HepG2 (cell line): ENCODE data around the gene HMGB2. TPM values are rescaled to one million over a fixed set of nuclear protein-coding genes. Genes with fewer than 3 reads are reported as not detected.

Experiments
- ATAC-seq: fragments of 200-7000 bp; cut with Tn5 transposase; 3 replicates; pipeline ENCODE4 v1.9.1; 2020; ENCODE audit warnings: mild to moderate bottlenecking, moderate library complexity
- BruUV-seq: library from RNA; stranded (reverse); fragments of 400-500 nt; replicated peaks from 2 replicates; lab custom pipeline; 2021; lab: Mats Ljungman, UMichigan
- CTCF ChIA-PET: fragments of 300-600 bp; formaldehyde crosslinking; extraction: SDS; loops from one replicate; lab custom pipeline; 2021; ENCODE audit warnings: low total read pairs, inconsistent platforms, low intra/inter-chr PET ratio; lab: Yijun Ruan, JAX
- POLR2A ChIA-PET: fragments of 350-600 bp; sonication (Branson Sonifier 250); formaldehyde crosslinking; loops from one replicate; lab custom pipeline; 2020; ENCODE audit warnings: antibody characterized with exemption, inconsistent platforms; lab: Yijun Ruan, JAX
- DNase-seq: peaks from one replicate; pipeline ENCODE4 v3.0.0-alpha.2; 2015; ENCODE audit warnings: low spot score
- FAIRE-seq: peaks from 3 replicates; lab custom pipeline; 2011; peaks lifted over from hg19 to GRCh38; lab: Jason Lieb, UNC
- H2AFZ ChIP-seq: one replicate; pipeline ENCODE4 v1.6.1; 2011; ENCODE audit warnings: low read length, inconsistent platforms
- H3K27ac ChIP-seq: fragments of 300-600 bp; 3 replicates; pipeline ENCODE4 v1.8.0; 2011; ENCODE audit warnings: mixed run types, mild to moderate bottlenecking, mixed read lengths, low read length, inconsistent platforms; ENCODE audit not compliant: insufficient read depth; ENCODE audit errors: extremely low read length
- H3K27me3 ChIP-seq, 2 experiments: fragments of 200-600 bp in 1 of 2; 2 replicates in 1 of 2; 3 replicates in 1 of 2; pipeline versions ENCODE4 v1.6.0 to v1.8.0; 2011; ENCODE audit warnings: low read length in 2 of 2, mild to moderate bottlenecking in 2 of 2, moderate library complexity in 2 of 2, inconsistent platforms in 1 of 2; ENCODE audit not compliant: insufficient read depth in 2 of 2, control insufficient read depth in 1 of 2
- H3K36me3 ChIP-seq, 2 experiments: fragments of 200-600 bp in 1 of 2; replicated peaks in 1 of 2; 2 replicates in 1 of 2; 3 replicates in 1 of 2; pipeline versions ENCODE4 v1.5.1 to v1.8.0; 2011; ENCODE audit warnings: low read length in 2 of 2, inconsistent platforms in 1 of 2; ENCODE audit not compliant: insufficient read depth in 2 of 2, control insufficient read depth in 1 of 2
- H3K4me1 ChIP-seq: 2 replicates; pipeline ENCODE4 v1.5.1; 2012; ENCODE audit warnings: low read length, inconsistent platforms; ENCODE audit not compliant: insufficient read depth
- H3K4me2 ChIP-seq: 2 replicates; pipeline ENCODE4 v1.6.0; 2011; ENCODE audit warnings: low read depth, low read length, inconsistent platforms
- H3K4me3 ChIP-seq, 3 experiments: fragments of 200-600 bp in 1 of 3; sonication (generic), shearing (Covaris generic) in 1 of 3; replicated peaks in 1 of 3; 2 replicates each; pipeline ENCODE4 v1.5.1; 2011 to 2016; ENCODE audit warnings: low read length in 3 of 3, inconsistent platforms in 2 of 3, low read depth in 2 of 3, mild to moderate bottlenecking in 2 of 3, control low read depth in 1 of 3, mixed read lengths in 1 of 3; ENCODE audit not compliant: insufficient read depth in 1 of 3
- H3K79me2 ChIP-seq: one replicate; pipeline ENCODE4 v1.6.1; 2011; ENCODE audit warnings: low read length, inconsistent platforms; ENCODE audit not compliant: insufficient read depth
- H3K9ac ChIP-seq: 2 replicates; pipeline ENCODE4 v1.6.0; 2011; ENCODE audit warnings: mild to moderate bottlenecking, low read depth, low read length, inconsistent platforms; ENCODE audit not compliant: insufficient read depth
- H3K9me3 ChIP-seq: 2 replicates; pipeline ENCODE4 v1.5.1; 2012; ENCODE audit warnings: mild to moderate bottlenecking, low read length
- H4K20me1 ChIP-seq: 2 replicates; pipeline ENCODE4 v1.6.0; 2011; ENCODE audit warnings: inconsistent platforms, mild to moderate bottlenecking, low read length, moderate library complexity; ENCODE audit not compliant: insufficient read depth
- BCL6 ChIP-seq: IDR thresholded peaks from 2 replicates; pipeline ENCODE4 v1.6.1; 2016; ENCODE audit warnings: missing genetic modification reagents, missing compliant biosample characterization
- CEBPB ChIP-seq: IDR thresholded peaks from 2 replicates; pipeline ENCODE4 v1.6.1; 2011; ENCODE audit warnings: low read depth, low read length, improper control_type of control experiment, borderline replicate concordance
- HMG20B ChIP-seq: conservative IDR thresholded peaks from 2 replicates; pipeline ENCODE4 v1.6.1; 2016; ENCODE audit warnings: missing genetic modification reagents, missing compliant biosample characterization
- MAFK ChIP-seq, 2 experiments: IDR thresholded peaks in 1 of 2; conservative IDR thresholded peaks in 1 of 2; 2 replicates each; pipeline ENCODE4 v1.6.1; 2011; ENCODE audit warnings: improper control_type of control experiment in 2 of 2, low read length in 2 of 2
- ZFP82 ChIP-seq: sonication (generic); formaldehyde crosslinking; IDR thresholded peaks from 2 replicates; pipeline ENCODE4 v1.5.1; 2020; ENCODE audit warnings: mild to moderate bottlenecking, missing genetic modification reagents, borderline replicate concordance
- ZNF282 ChIP-seq: fragments of 450-650 bp; IDR thresholded peaks from 2 replicates; pipeline ENCODE4 v1.6.1; 2018; ENCODE audit not compliant: partially characterized antibody
- ZNF468 ChIP-seq: sonication (generic); formaldehyde crosslinking; IDR thresholded peaks from 2 replicates; pipeline ENCODE4 v1.8.0; 2022; ENCODE audit warnings: mild to moderate bottlenecking, moderate library complexity, missing genetic modification reagents
- WGBS: methylation state at CpG from one replicate; pipeline ENCODE4 v1.1.6; 2017; ENCODE audit warnings: low lambda C conversion rate; 5-methylcytosine and 5-hydroxymethylcytosine counted together
- in situ Hi-C: cut with HindIII; loops from 2 replicates; pipeline ENCODE4 v1.10.0; 2017; ENCODE audit warnings: low pct_unique_long_range_greater_than_20kb; ENCODE audit not compliant: extremely low pct_ligation_motif_present
- intact Hi-C: fragments of 100-400 bp; cut with micrococcal nuclease; formaldehyde crosslinking; loops from one replicate; pipeline ENCODE4 v1.10.0; 2022; ENCODE audit not compliant: unreplicated experiment
- polyA plus RNA-seq, 8 experiments: library from polyadenylated mRNA; depleted of rRNA in 3 of 8; stranded (reverse) in 7 of 8; unstranded in 1 of 8; fragments of >200 nt; fragmentation: Illumina TruSeq in 4 of 8; extraction: Trizol in 4 of 8; gene quantifications; 2 replicates each; pipeline versions ENCODE4 v1.2.1 to v1.2.3, GENCODE V29; 2011 to 2016; ENCODE audit warnings: low read depth in 4 of 8, missing spikeins in 1 of 8, mixed read lengths in 1 of 8; ENCODE audit not compliant: insufficient read depth in 1 of 8
- total RNA-seq, 5 experiments: library from RNA; depleted of rRNA; stranded (reverse); fragments of >200 nt; fragmentation: Illumina TruSeq; extraction: Trizol; gene quantifications; 2 replicates each; pipeline ENCODE4 v1.2.3, GENCODE V29; 2016; ENCODE audit warnings: low read depth in 1 of 5

The HMGB2 gene
- total and polyA plus RNA-seq, 2 of the 13 experiments (the other 11 are each of a cell fraction or from before 2014, with no cell fraction given) = 90.5 to 332 TPM

DNA sequence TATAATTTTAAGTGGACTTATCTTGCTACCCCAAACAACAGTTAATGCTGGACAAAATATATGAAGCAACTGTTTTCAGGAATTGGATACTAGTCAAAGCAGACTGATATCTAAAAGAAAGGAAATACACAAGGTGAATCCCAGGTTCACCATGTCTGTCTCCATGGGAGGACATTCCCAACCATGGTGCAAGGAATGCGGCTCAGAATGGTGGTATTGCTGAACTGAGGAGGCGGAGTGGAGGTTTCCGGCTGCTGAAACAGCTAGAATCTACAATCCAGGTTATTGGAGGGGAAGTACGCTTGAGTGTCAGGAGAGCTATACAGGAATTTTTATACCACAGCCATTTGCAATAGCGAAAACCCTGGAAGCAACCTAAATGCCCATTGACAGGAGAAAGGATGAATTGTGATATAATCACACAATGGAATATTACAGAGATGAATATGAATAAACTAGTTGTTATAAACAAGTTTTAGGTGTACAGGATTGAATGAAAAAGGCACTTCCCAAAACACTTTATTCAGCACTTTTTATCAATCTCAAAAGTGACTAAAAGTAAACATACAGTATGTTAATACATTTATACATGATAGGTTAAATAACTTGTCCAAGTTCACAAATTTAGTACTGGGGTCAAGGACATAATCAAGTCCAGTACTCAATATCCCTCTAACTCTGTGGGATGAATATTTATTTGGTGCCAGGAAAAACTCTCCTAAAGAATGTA, 9.0 kb downstream of the HMGB2 start:
- intact Hi-C loops (no loop called here), in situ Hi-C loops (no loop called here)
- ATAC-seq (no peak), FAIRE-seq (no peak), DNase-seq (no peak)
- Histone ChIP-seq H2AFZ (no peak overlapping the region), H3K9me3 (no peaks in the 10 kb centered on the region), H3K79me2 (no peaks in the 10 kb centered on the region), H4K20me1 (no peaks in the 10 kb centered on the region), H3K27me3 (no peaks in the 10 kb centered on the region), H3K27ac (no peak overlapping the region), H3K9ac (no peak overlapping the region), H3K4me2 (no peak overlapping the region), H3K4me1 (no peaks in the 10 kb centered on the region), H3K4me3 (no peak overlapping the region), H3K36me3 (peaks cover 0 to under 1% of the 10 kb centered on the region in 2 experiments; a peak in 1 of 5 replicates)
- 95% methylated on average over 5 of the region's 5 CpGs for WGBS
- ChIA-PET CTCF (no interaction called here), POLR2A (interaction anchor here (1.6 kb wide), 1 partner anchor 9 kb away, joined by 5 read pairs; the partner anchor contains the start of gene HMGB2)
- BruUV-seq = no TSS peak
- TF ChIP-seq MAFK (conservative IDR thresholded peaks at IDR 0.05 in 1 of 2, IDR thresholded peaks at IDR 0.05 in 1 of 2; ENCODE audit: low read length in 2 of 2) (peak in 1 of 2 experiments; percentile 40; a peak in 2 of 4 replicates), ZNF468 (CRISPR knock-in tag) (no peak)

DNA sequence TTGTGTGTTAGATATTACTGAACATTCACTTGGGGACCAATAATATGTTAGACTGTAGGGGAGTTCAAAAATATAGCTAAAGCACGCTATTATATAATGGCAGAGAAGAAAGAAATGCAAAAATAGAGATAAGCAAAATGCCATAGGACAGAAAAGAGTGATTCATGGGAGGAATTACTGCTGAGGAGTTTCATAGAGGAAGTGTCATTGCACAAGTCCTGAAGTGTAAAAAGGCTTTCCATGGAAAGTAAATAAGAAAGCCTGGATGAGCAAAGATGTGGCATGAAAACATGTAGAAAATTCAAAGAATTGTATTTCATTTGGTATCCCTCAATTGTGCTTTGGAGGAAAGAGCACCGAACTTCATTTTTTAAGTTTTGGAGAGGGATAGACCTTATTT, 14.5 kb downstream of the HMGB2 start:
- BruUV-seq = no TSS peak
- ATAC-seq (no peak), FAIRE-seq (no peak), DNase-seq (no peak)
- TF ChIP-seq ZFP82 (no peak), ZNF282 (no peak), HMG20B (CRISPR knock-in tag) (no peak), CEBPB (0 out of 2 replicates have a peak, but pooled peaks have one; percentile 9), BCL6 (CRISPR knock-in tag) (peak; percentile 86)
- Histone ChIP-seq H3K27me3 (no peaks in the 10 kb centered on the region), H3K4me3 (no peak overlapping the region), H3K4me2 (no peak overlapping the region), H3K36me3 (no peaks in the 10 kb centered on the region), H3K79me2 (no peaks in the 10 kb centered on the region), H2AFZ (no peak overlapping the region), H3K27ac (no peak overlapping the region), H4K20me1 (no peaks in the 10 kb centered on the region), H3K9me3 (no peaks in the 10 kb centered on the region), H3K9ac (no peak overlapping the region), H3K4me1 (no peaks in the 10 kb centered on the region)
- in situ Hi-C loops (loop anchor here (5.0 to 10.0 kb wide), 2 partner anchors 98 to 175 kb away; no protein-coding TSS in a partner anchor), intact Hi-C loops (loop anchor here (1.0 to 2.0 kb wide), 2 partner anchors 41 to 175 kb away; no protein-coding TSS in a partner anchor)
- 68% methylated on average over 2 of the region's 2 CpGs for WGBS
- ChIA-PET POLR2A (interaction anchor here (1.3 kb wide), 1 partner anchor 14 kb away, joined by 7 read pairs; the partner anchor contains the start of gene HMGB2), CTCF (interaction anchor here (2.4 to 2.9 kb wide), 2 partner anchors 41 to 97 kb away, joined by 8 to 62 read pairs; no protein-coding TSS in a partner anchor)
